Vagina (tissue), 2 donors: ENCODE data around the gene WDTC1.
A peak's percentile ranks its signal among the peaks of the same experiment; 100 is the strongest.

Source experiments
- POLR2AphosphoS5 ChIP-seq, 2 donors: sonication (generic); formaldehyde crosslinking; IDR thresholded peaks; one replicate each; pipeline ENCODE4 v1.9.0; 2017; ENCODE audit warnings: antibody characterized with exemption in 2 of 2, mild to moderate bottlenecking in 2 of 2, low read depth in 1 of 2; ENCODE audit not compliant: insufficient read depth in 1 of 2
- TF ChIP-seq, protein P1 (sequence below), 3 experiments: fragments of 450-650 bp in 2 of 3; fragments of 200-600 bp in 1 of 3; sonication (generic) in 1 of 3; IDR thresholded peaks; one replicate each; pipeline ENCODE4 v1.5.1; 2017 to 2019; ENCODE audit warnings: antibody characterized with exemption in 3 of 3, mild to moderate bottlenecking in 2 of 3, moderate library complexity in 2 of 3

- TF ChIP-seq, protein P1, sequence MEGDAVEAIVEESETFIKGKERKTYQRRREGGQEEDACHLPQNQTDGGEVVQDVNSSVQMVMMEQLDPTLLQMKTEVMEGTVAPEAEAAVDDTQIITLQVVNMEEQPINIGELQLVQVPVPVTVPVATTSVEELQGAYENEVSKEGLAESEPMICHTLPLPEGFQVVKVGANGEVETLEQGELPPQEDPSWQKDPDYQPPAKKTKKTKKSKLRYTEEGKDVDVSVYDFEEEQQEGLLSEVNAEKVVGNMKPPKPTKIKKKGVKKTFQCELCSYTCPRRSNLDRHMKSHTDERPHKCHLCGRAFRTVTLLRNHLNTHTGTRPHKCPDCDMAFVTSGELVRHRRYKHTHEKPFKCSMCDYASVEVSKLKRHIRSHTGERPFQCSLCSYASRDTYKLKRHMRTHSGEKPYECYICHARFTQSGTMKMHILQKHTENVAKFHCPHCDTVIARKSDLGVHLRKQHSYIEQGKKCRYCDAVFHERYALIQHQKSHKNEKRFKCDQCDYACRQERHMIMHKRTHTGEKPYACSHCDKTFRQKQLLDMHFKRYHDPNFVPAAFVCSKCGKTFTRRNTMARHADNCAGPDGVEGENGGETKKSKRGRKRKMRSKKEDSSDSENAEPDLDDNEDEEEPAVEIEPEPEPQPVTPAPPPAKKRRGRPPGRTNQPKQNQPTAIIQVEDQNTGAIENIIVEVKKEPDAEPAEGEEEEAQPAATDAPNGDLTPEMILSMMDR (IDR thresholded peaks at IDR 0.05) = peak; percentile 68 to 76 (median 73)
- TF ChIP-seq POLR2AphosphoS5 (IDR thresholded peaks at IDR 0.05; ENCODE audit: insufficient read depth in 1 of 2, low read depth in 1 of 2) = no peak
Observed at GRCh38 chr1:27332536-27333281, 98.3 kb downstream of the WDTC1 start.
